Omental fat pad (tissue), 4 donors: ENCODE measurements around the gene TM4SF20. TPM values are rescaled to one million over a fixed set of nuclear protein-coding genes. Genes with fewer than 3 reads are reported as not detected.
"Not testable (repeated sequence)": the region's sequence is repeated elsewhere in the genome, so short reads cannot be mapped to it uniquely, and the experiment has no call there.

Experiments used
- ATAC-seq: fragments of 150-250 bp; one replicate; pipeline ENCODE4 v1.9.1; 2016; ENCODE audit warnings: mild to moderate bottlenecking, moderate library complexity; ENCODE audit not compliant: low FRiP score
- DNase-seq: peaks from one replicate; pipeline ENCODE4 v3.0.0-alpha.2; 2019; ENCODE audit warnings: low spot score
- total RNA-seq, 4 donors: library from RNA; depleted of rRNA; stranded (reverse); fragments of >200 nt; gene quantifications; one replicate each; pipeline ENCODE4 v1.1.0, GENCODE V29; 2016
- TF ChIP-seq, protein P1 (sequence below), 3 donors: fragments of 450-650 bp; IDR thresholded peaks; one replicate each; pipeline ENCODE4 v1.5.1; 2016 to 2017; ENCODE audit warnings: antibody characterized with exemption in 3 of 3, mild to moderate bottlenecking in 3 of 3, moderate library complexity in 2 of 3

TM4SF20 gene
- total RNA-seq, 4 donors from 2014 or later: not detected

DNA sequence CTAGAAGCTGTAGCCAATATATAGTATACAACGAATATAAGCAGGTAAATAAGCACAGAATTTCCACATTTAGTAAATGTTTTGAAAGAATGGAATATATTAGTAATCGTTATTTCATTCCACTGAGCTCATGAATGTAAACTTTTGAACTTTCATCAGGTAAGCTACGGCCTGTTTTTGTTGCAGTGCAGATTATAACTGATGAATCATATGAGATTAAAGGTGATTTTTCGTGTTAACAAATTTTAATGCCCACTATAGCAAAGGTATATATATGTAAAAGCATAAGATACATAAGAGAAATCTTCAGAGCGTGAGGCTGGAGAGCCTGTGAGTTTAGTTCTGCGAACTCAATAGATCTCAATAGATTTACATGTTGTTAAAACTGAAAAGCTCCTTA is 7.5 kb upstream of the TM4SF20 start:
- ATAC-seq (no peak), DNase-seq (no peak)
- TF ChIP-seq, protein P1, sequence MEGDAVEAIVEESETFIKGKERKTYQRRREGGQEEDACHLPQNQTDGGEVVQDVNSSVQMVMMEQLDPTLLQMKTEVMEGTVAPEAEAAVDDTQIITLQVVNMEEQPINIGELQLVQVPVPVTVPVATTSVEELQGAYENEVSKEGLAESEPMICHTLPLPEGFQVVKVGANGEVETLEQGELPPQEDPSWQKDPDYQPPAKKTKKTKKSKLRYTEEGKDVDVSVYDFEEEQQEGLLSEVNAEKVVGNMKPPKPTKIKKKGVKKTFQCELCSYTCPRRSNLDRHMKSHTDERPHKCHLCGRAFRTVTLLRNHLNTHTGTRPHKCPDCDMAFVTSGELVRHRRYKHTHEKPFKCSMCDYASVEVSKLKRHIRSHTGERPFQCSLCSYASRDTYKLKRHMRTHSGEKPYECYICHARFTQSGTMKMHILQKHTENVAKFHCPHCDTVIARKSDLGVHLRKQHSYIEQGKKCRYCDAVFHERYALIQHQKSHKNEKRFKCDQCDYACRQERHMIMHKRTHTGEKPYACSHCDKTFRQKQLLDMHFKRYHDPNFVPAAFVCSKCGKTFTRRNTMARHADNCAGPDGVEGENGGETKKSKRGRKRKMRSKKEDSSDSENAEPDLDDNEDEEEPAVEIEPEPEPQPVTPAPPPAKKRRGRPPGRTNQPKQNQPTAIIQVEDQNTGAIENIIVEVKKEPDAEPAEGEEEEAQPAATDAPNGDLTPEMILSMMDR (IDR thresholded peaks at IDR 0.05): no peak

DNA sequence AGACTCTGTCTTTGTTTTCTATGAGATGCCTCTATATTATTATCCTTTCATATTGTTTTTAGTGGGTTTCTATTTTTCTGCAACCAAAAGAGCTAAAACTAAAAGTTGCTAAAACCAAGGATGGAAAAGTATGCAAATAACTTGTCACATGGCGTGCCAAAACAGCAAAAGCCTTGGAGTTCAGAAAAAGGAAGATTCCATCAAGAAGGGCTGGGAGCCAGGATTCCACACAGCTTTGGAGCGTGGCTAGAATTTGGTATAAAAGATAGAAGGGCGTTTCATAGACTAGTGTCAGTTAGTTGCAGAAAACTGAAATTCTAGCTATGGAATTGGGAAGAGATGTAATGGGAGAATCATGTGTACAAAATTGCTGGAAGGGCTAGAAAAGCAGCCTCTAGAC is 4.6 kb upstream of the TM4SF20 start:
- ATAC-seq: no peak
- TF ChIP-seq, protein P1 (IDR thresholded peaks at IDR 0.05): no peak
- DNase-seq: no peak

DNA sequence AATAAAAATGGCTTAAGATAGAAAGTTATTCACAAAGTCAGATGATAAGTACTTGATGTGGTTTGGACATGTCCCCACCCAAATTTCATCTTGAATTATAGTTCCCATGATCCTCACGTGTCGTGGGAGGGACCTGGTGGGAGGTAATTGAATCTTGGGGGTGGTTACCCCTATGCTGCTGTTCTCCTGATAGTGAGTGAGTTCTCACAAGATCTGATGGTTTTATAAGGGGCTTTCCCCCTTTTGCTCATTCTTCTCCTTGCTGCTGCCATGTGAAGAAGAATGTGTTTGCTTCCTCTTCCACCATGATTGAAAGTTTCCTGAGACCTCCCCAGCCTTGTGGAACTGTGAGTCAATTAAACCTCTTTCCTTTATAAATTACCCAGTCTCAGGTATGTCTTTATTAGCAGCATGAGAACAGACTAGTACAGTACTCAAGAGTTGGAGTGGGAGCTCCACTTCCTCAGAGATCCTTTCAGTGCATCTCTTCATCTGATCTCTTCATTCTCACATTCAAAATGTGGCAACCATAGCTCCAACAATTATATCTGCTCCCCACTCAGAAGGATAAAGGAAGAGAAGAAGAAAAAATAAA is 3.2 kb upstream of the TM4SF20 start:
- not testable (repeated sequence) for ATAC-seq

DNA sequence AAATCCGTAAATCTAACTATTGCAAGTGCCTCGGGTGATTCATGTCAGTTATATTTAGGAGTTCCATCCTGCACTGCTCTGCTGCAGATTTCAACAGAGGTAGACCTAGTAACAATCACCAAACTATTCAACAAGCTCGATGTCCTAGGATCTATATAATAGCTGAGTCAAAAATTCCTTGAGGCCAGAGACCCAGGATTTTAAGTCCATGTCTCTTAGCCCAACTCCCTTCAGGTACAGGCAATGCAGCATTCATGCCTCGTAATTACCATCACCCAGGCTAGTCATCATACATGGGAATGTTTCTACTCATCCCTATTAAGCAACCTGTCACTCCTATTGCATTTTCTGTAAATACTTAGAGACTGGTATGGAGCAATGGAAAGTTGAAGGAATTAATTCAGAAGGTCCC is 729 bp downstream of the TM4SF20 start:
- TF ChIP-seq, protein P1 (IDR thresholded peaks at IDR 0.05): no peak
- DNase-seq (no peak), ATAC-seq (no peak)

More for the DNA sequence above, 3.2 kb upstream of the TM4SF20 start:
- not testable (repeated sequence) for DNase-seq

DNA sequence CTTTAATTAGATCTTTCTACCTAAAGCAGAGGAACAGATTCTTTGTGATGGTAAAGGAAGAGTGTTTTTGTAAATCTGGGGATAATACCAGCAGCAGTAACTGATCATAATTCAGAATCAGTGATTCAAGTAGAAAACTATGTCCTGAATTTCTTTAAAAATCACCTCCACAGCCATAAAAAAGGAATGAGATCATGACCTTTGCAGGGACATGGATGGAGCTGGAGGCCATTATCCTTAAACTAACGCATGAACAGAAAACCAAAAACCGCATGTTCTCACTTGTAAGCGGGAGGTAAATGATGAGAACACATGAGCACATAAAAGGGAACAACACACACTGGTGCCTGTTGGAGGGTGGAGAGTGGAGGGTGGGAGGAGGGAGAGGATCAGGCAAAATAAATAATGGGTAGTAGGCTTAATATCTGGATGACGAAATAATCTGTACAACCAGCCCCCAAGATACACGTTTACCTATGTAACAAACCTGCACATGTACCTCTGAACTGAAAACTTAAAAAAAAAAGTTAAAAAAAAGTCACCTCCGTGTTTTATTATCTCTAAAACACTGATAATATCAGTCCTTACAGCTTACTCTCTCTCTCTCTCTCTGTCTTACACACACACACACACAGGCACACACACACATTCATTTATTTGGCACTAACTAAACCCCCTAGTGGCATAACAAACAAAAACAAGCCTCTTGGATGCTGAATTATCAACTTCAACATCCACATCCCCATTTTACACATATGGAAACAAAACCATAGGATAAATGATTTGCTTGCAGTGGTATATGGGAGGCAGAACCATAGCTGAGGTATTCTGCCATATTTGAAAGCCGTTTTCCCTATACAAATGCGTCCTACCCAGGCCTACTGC is 1.4 kb downstream of the TM4SF20 start:
- DNase-seq (no peak), ATAC-seq (no peak)
- TF ChIP-seq, protein P1 (IDR thresholded peaks at IDR 0.05): no peak

DNA sequence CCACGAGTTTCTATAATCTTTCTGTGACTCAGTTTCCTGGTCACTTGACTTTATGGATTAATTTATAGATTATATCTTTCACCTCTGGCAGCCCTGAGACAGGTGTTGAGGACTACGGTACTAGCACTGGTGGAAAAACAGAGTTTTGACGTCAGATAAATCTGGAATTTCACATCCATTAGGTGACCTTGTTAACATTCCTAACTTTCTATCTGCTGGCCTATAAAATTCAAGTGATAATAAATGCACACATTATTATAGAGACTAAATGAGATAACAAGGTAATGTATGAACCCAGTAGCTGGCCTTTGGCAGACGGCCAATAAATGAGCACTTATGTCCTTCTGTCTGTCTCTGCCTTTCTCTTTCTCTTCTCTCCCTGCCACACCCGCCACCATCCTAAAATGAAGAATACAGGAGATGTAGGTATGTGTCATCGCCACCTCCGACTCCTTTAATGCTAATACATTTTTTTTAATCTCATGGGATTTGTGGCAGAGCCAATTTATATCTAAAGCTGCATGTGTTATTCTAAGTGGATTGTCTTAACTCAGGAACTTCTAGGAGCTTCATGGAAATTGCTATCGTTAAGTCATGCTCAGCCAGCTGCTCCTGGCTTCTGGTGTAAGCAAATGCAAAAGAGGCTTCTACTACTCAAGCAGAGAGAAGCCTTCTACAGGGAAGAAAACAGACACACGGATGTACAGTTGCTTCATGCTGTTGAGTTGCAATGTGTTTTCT is 2.3 kb downstream of the TM4SF20 start:
- TF ChIP-seq, protein P1 (IDR thresholded peaks at IDR 0.05): no peak
- ATAC-seq: no peak

DNA sequence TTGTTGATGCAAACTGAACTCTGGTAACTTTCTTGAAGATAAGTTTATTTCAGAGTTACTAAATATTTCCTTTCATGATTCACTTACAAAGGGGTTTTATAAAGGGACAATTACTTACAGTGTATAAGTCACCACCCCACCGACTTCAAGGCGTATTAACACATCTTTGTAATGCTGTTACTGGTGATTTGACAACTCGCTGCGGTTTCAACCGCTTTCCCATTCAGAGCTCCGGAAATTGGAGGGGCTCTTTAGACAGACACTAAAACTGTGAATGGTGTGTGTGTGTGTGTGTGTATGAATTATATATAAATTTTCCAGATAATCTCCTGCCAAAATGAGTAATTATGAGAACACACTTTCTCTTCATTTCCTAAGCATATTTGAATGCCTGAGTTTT is 4.9 kb downstream of the TM4SF20 start:
- TF ChIP-seq, protein P1 (IDR thresholded peaks at IDR 0.05): no peak

More for the DNA sequence above, 2.3 kb downstream of the TM4SF20 start:
- no peak for DNase-seq

More for the DNA sequence above, 4.9 kb downstream of the TM4SF20 start:
- ATAC-seq (no peak), DNase-seq (no peak)
